OCI-LY1 (cell line): ENCODE data around the gene NR2C2.

ENCODE experiments used
- EZH2 ChIP-seq: fragments of 200-600 bp; sonication (generic), shearing (Covaris generic); IDR thresholded peaks from 2 replicates; pipeline ENCODE4 v1.8.0; 2017; ENCODE audit warnings: borderline replicate concordance, mixed run types, mild to moderate bottlenecking, antibody characterized with exemption, low read length, moderate library complexity, mixed read lengths
- TF ChIP-seq, protein P1 (sequence below): fragments of 200-600 bp; sonication (generic), shearing (Covaris generic); IDR thresholded peaks from 2 replicates; pipeline ENCODE4 v1.5.1; 2017; ENCODE audit warnings: mild to moderate bottlenecking, antibody characterized with exemption, low read length, moderate library complexity, mixed read lengths

DNA sequence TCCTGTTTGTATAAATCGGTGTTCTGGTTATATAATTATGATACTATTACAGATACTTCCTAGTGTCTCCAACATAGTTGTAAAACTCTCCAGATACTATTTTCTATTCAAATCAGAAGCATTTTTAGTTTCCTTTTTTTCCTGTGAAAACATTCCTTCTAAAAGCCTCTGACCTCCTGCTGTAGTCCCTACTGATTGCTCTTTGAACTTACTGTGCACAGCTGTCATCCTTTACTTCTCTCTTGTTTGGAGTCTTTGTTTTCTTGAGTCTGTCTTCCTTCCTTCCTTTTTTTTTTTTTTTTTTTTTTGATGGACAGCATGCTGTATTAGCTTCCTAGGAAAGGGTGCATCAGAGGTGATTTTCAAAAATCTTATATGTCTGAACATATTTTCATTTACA is 28.9 kb downstream of the NR2C2 start:
- TF ChIP-seq, protein P1, sequence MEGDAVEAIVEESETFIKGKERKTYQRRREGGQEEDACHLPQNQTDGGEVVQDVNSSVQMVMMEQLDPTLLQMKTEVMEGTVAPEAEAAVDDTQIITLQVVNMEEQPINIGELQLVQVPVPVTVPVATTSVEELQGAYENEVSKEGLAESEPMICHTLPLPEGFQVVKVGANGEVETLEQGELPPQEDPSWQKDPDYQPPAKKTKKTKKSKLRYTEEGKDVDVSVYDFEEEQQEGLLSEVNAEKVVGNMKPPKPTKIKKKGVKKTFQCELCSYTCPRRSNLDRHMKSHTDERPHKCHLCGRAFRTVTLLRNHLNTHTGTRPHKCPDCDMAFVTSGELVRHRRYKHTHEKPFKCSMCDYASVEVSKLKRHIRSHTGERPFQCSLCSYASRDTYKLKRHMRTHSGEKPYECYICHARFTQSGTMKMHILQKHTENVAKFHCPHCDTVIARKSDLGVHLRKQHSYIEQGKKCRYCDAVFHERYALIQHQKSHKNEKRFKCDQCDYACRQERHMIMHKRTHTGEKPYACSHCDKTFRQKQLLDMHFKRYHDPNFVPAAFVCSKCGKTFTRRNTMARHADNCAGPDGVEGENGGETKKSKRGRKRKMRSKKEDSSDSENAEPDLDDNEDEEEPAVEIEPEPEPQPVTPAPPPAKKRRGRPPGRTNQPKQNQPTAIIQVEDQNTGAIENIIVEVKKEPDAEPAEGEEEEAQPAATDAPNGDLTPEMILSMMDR: no peak
- no peak for TF ChIP-seq EZH2
